ENCODE results near the gene ALG1. TPM values are rescaled to one million over a fixed set of nuclear protein-coding genes. Genes with fewer than 3 reads are reported as not detected.
A peak's percentile ranks its signal among the peaks of the same experiment; 100 is the strongest.
"Not testable (repeated sequence)": the region's sequence is repeated elsewhere in the genome, so short reads cannot be mapped to it uniquely, and the experiment has no call there.

ALG1 gene
- total RNA-seq, 1 donor from 2014 or later: 29.4 TPM

- Mint-ChIP-seq H3K36me3 (ENCODE audit: low read depth) (peaks cover 19% of the 10 kb centered on the region), H3K4me3 (ENCODE audit: low read depth) (peak overlapping the region; percentile 91), H3K4me1 (ENCODE audit: low read depth) (peaks cover 17% of the 10 kb centered on the region), H3K27ac (peak overlapping the region; percentile 89), H3K9me3 (no peaks in the 10 kb centered on the region), H3K27me3 (ENCODE audit: low read depth) (peaks cover 3% of the 10 kb centered on the region)
- DNase-seq (ENCODE audit: low spot score): no peak
- intact Hi-C loops (cut with micrococcal nuclease): loop anchor here (5.0 kb wide), 1 partner anchor 39 kb away; the partner anchor contains the start of gene NAGPA
These were observed 332 bp upstream of the ALG1 start for GRCh38 chr16:5071341-5071680.

DNA sequence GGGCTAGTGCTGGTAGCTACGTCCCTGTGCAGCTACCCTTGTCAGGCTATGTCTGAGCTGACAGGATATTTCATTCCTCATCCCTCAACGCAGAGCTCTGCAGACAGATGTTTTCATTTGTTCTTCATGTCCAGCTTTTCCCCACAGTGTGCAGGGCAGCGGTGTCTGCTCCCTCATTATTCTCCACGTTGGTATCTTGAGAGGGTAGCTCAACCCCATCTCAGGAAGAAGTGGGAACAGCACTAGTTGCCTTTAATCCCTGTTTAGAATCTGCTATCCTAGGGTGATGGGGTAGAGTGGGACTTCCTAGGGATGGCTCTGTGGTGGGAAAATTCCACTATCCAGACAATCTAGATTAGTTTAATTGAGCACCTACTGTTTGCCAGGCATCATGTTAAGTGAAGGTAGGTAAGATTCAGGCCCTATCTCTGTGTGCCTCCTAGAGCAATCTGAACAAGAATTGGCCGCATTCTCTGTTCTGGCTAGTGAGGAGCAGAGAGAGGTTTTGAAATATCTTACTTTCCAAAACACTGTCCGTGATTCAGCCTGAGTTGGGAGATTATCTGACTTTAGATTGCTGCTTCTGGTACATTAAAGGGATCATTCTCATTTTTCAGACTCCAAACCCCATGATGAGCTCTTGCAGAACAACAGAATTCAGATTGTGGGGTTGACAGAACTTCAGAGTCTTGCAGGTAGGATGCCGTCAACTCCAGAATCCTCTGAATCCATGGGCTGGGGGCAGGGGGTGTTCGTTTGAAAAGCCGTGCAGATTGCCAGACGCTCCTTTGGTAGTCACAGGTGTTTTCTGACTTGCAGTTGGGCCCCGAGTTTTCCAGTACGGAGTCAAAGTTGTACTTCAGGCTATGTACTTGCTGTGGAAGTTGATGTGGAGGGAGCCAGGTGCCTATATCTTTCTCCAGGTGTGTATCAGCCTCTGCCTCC, 963 bp downstream of the ALG1 start:
- intact Hi-C loops (cut with micrococcal nuclease): loop anchor here (5.0 kb wide), 1 partner anchor 40 kb away; the partner anchor contains the start of gene NAGPA
- no peaks in the 10 kb centered on the region for H3K27me3 Mint-ChIP-seq (ENCODE audit: low read depth)
- peak overlapping the region; percentile 91 for H3K4me3 Mint-ChIP-seq (ENCODE audit: low read depth)
- peak overlapping the region; percentile 89 for H3K27ac Mint-ChIP-seq
- no peak for DNase-seq (ENCODE audit: low spot score)
- H3K9me3 Mint-ChIP-seq: no peaks in the 10 kb centered on the region
- H3K4me1 Mint-ChIP-seq (ENCODE audit: low read depth): peaks cover 17% of the 10 kb centered on the region
- H3K36me3 Mint-ChIP-seq (ENCODE audit: low read depth): peaks cover 20% of the 10 kb centered on the region

DNA sequence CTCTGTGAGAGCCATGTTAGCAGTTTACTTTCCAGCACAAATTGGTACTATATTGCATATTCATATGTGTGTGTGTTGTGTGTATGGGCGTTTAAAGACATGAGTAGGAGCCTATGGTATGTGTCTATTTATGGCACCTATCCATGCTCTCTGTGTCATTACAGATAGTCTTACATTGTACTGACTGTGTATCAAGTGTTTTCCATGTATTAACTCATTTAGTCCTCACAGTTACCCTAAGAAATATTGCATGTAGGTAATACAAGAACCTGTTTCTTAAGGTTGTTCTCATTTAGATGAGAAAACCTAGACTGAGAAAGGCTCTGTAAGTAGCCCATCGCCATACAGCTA, 1.6 kb downstream of the ALG1 start:
- intact Hi-C loops (cut with micrococcal nuclease): loop anchor here (5.0 kb wide), 1 partner anchor 41 kb away; the partner anchor contains the start of gene NAGPA
- Mint-ChIP-seq H3K27ac (peak overlapping the region; percentile 62), H3K36me3 (ENCODE audit: low read depth) (peaks cover 24% of the 10 kb centered on the region), H3K4me3 (ENCODE audit: low read depth) (peak overlapping the region; percentile 91), H3K9me3 (no peaks in the 10 kb centered on the region), H3K27me3 (ENCODE audit: low read depth) (no peaks in the 10 kb centered on the region), H3K4me1 (ENCODE audit: low read depth) (peaks cover 17% of the 10 kb centered on the region)
- DNase-seq (ENCODE audit: low spot score): no peak

GRCh38 chr16:5073771-5074170, 2.1 kb downstream of the ALG1 start:
- H3K4me3 Mint-ChIP-seq (ENCODE audit: low read depth); H3K27ac Mint-ChIP-seq; H3K27me3 Mint-ChIP-seq (ENCODE audit: low read depth); H3K9me3 Mint-ChIP-seq; DNase-seq (ENCODE audit: low spot score): not testable (repeated sequence)
- Mint-ChIP-seq H3K4me1 (ENCODE audit: low read depth) (peaks cover 17% of the 10 kb centered on the region), H3K36me3 (ENCODE audit: low read depth) (peaks cover 25% of the 10 kb centered on the region)
- intact Hi-C loops (cut with micrococcal nuclease): loop anchor here (5.0 kb wide), 1 partner anchor 41 kb away; the partner anchor contains the start of gene NAGPA

GRCh38 chr16:5075637-5076036, 4.0 kb downstream of the ALG1 start:
- intact Hi-C loops (cut with micrococcal nuclease): no loop called here
- no peak overlapping the region for H3K4me3 Mint-ChIP-seq (ENCODE audit: low read depth)
- no peak for DNase-seq (ENCODE audit: low spot score)
- H3K27ac Mint-ChIP-seq: no peak overlapping the region
- peaks cover 30% of the 10 kb centered on the region for H3K36me3 Mint-ChIP-seq (ENCODE audit: low read depth)
- peaks cover 19% of the 10 kb centered on the region for H3K4me1 Mint-ChIP-seq (ENCODE audit: low read depth)
- H3K27me3 Mint-ChIP-seq (ENCODE audit: low read depth): no peaks in the 10 kb centered on the region
- H3K9me3 Mint-ChIP-seq: no peaks in the 10 kb centered on the region

- no peak for DNase-seq (ENCODE audit: low spot score)
- H3K27me3 Mint-ChIP-seq (ENCODE audit: low read depth): no peaks in the 10 kb centered on the region
These were observed 5.7 kb downstream of the ALG1 start for GRCh38 chr16:5077304-5077703.

DNA sequence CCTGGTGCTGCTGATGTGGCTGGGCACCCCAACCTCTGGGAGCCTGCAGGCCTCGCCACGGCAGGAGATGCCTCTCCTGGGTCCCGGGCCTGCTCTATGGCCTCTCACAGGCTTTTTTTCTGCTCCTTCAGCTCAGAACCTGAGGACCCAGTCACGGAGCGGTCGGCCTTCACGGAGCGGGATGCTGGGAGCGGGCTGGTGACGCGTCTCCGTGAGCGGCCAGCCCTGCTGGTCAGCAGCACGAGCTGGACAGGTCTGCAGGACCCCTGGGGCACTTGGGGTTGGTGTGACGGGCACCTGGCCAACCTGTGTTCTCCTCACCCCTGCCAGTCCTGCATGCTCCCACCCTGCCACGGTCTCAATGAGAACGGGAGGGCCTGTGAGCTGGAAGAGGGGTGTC, 7.0 kb downstream of the ALG1 start:
- Mint-ChIP-seq H3K4me1 (ENCODE audit: low read depth) (peaks cover 1% of the 10 kb centered on the region), H3K27ac (no peak overlapping the region), H3K4me3 (ENCODE audit: low read depth) (no peak overlapping the region), H3K27me3 (ENCODE audit: low read depth) (no peaks in the 10 kb centered on the region), H3K9me3 (no peaks in the 10 kb centered on the region), H3K36me3 (ENCODE audit: low read depth) (peaks cover 30% of the 10 kb centered on the region)
- intact Hi-C loops (cut with micrococcal nuclease): no loop called here
- no peak for DNase-seq (ENCODE audit: low spot score)

More at GRCh38 chr16:5077304-5077703, 5.7 kb downstream of the ALG1 start:
- Mint-ChIP-seq H3K4me3 (ENCODE audit: low read depth) (no peak overlapping the region), H3K36me3 (ENCODE audit: low read depth) (peaks cover 33% of the 10 kb centered on the region), H3K27ac (no peak overlapping the region), H3K4me1 (ENCODE audit: low read depth) (peaks cover 11% of the 10 kb centered on the region), H3K9me3 (no peaks in the 10 kb centered on the region)
- intact Hi-C loops (cut with micrococcal nuclease): no loop called here

DNA sequence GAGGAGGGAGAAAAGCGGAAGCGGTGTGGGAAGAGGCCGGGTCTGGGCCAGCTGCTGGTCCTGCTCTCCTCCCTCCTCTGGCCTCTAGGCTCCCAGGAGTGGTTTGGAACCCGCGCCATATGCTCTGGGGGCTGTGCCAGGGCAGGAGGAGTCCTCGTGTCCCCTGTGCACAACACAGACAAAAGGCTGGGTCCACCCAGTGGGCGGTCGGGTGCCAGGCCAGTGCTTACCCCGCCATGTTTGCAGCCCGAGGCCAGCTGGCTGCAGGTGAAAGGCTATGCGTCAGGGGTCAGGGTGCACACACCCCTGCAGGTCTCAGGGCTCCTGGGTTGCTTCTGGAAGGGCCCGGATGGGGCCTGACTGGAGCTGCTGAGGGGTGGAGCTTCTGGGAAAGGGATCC, 8.8 kb downstream of the ALG1 start:
- H3K4me1 Mint-ChIP-seq (ENCODE audit: low read depth); H3K27ac Mint-ChIP-seq; intact Hi-C loops (cut with micrococcal nuclease); H3K27me3 Mint-ChIP-seq (ENCODE audit: low read depth); H3K4me3 Mint-ChIP-seq (ENCODE audit: low read depth); H3K9me3 Mint-ChIP-seq; DNase-seq (ENCODE audit: low spot score): not testable (repeated sequence)
- peaks cover 41% of the 10 kb centered on the region for H3K36me3 Mint-ChIP-seq (ENCODE audit: low read depth)

DNA sequence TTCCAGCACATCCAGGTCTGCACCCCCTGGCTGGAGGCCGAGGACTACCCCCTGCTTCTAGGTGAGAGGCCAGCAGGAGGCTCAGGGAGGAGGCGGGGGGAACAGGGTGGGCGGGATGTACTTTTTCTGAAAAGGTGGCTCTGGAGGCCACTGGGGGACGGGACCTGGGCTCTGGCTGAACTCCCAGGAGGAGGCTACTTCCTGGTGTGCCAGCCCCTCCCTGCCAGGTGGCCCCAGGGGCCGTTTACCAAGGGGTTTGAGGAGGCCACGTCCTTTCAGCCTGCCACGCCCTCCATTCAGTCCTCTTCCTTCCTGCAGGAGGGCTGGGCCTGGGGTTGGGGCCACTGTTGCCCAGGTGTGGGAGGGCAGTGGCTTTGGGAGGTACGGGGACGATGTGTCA, 9.4 kb downstream of the ALG1 start:
- H3K27ac Mint-ChIP-seq; H3K4me1 Mint-ChIP-seq (ENCODE audit: low read depth); H3K9me3 Mint-ChIP-seq; H3K27me3 Mint-ChIP-seq (ENCODE audit: low read depth); intact Hi-C loops (cut with micrococcal nuclease); DNase-seq (ENCODE audit: low spot score); H3K4me3 Mint-ChIP-seq (ENCODE audit: low read depth): not testable (repeated sequence)
- H3K36me3 Mint-ChIP-seq (ENCODE audit: low read depth): peaks cover 38% of the 10 kb centered on the region

DNA sequence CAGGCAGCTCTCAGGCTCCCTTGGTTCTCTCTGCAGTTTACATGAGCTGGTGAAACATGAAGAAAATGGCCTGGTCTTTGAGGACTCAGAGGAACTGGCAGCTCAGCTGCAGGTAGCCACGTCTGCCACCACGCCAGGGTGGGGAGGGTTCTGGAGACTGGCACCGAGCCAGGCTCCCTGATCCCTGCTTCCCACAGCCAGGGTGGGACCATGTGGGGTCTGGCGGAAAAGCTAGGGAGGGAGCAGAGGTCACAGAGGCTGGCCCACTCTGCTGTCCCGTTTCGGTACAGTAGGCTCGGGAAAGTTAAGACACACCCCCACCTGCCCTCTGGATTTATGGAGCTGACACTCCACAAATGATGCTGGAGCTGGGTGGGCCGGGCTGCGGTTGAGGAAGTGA, 12.0 kb downstream of the ALG1 start:
- H3K27me3 Mint-ChIP-seq (ENCODE audit: low read depth); intact Hi-C loops (cut with micrococcal nuclease); H3K9me3 Mint-ChIP-seq; H3K4me3 Mint-ChIP-seq (ENCODE audit: low read depth); H3K27ac Mint-ChIP-seq; DNase-seq (ENCODE audit: low spot score): not testable (repeated sequence)
- Mint-ChIP-seq H3K36me3 (ENCODE audit: low read depth) (peaks cover 40% of the 10 kb centered on the region), H3K4me1 (ENCODE audit: low read depth) (peaks cover 11% of the 10 kb centered on the region)

DNA sequence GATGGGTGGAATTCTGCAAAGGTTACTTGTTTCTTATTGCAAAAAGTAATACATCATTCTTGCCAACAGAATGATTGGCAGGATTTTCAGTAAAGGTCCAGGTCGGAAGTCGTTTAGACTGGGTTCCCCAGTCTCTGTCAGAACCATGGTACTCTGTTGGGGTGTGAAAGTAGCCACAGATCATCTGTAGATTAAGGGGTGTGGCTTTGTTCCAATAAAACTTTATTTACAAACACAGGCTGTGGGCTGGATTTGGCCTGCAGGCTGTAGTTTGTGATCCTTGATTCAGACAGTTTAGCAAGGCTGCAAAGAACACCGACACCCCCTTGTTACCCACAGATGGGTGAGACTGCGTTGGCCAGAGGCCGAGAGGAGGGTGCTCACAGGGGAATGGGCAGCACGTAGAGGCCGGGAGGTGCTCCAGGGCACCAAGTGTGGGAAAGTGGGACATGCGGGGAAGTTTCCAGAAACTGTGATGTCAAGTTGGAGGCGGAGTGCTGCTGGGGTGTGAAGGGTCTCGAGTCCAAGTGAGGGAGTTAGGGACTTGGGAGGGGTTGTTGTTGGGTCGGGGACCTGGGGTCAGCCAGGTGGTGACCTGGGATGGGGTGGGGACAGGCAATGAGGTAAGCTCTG, 12.6 kb downstream of the ALG1 start:
- H3K4me3 Mint-ChIP-seq (ENCODE audit: low read depth); H3K27me3 Mint-ChIP-seq (ENCODE audit: low read depth); H3K27ac Mint-ChIP-seq; intact Hi-C loops (cut with micrococcal nuclease); DNase-seq (ENCODE audit: low spot score); H3K9me3 Mint-ChIP-seq: not testable (repeated sequence)
- Mint-ChIP-seq H3K36me3 (ENCODE audit: low read depth) (peaks cover 40% of the 10 kb centered on the region), H3K4me1 (ENCODE audit: low read depth) (peaks cover 11% of the 10 kb centered on the region)

- intact Hi-C loops (cut with micrococcal nuclease); H3K4me1 Mint-ChIP-seq (ENCODE audit: low read depth); H3K4me3 Mint-ChIP-seq (ENCODE audit: low read depth); H3K9me3 Mint-ChIP-seq; H3K27me3 Mint-ChIP-seq (ENCODE audit: low read depth); H3K27ac Mint-ChIP-seq: not testable (repeated sequence)
- peak; percentile 36 for DNase-seq (ENCODE audit: low spot score)
- H3K36me3 Mint-ChIP-seq (ENCODE audit: low read depth): peaks cover 37% of the 10 kb centered on the region
These were observed 13.2 kb downstream of the ALG1 start for GRCh38 chr16:5084802-5085201.

- not testable (repeated sequence) for H3K27me3 Mint-ChIP-seq (ENCODE audit: low read depth)
These were observed 14.1 kb downstream of the ALG1 start for GRCh38 chr16:5085716-5086115.

More at GRCh38 chr16:5085716-5086115, 14.1 kb downstream of the ALG1 start:
- H3K4me3 Mint-ChIP-seq (ENCODE audit: low read depth); H3K9me3 Mint-ChIP-seq; H3K27ac Mint-ChIP-seq; intact Hi-C loops (cut with micrococcal nuclease); H3K4me1 Mint-ChIP-seq (ENCODE audit: low read depth); DNase-seq (ENCODE audit: low spot score): not testable (repeated sequence)
- peaks cover 41% of the 10 kb centered on the region for H3K36me3 Mint-ChIP-seq (ENCODE audit: low read depth)
